Keratinocyte (primary cell): ENCODE measurements around the gene TDRD10. TPM values are rescaled to one million over a fixed set of nuclear protein-coding genes. Genes with fewer than 3 reads are reported as not detected.

Experiments
- DNase-seq: peaks from one replicate; pipeline ENCODE4 v3.0.0-alpha.2; 2011; ENCODE audit warnings: low read depth, missing footprints, low spot score
- FAIRE-seq: peaks from 2 replicates; lab custom pipeline; 2011; peaks lifted over from hg19 to GRCh38; lab: Jason Lieb, UNC
- H2AFZ ChIP-seq: 2 replicates; pipeline ENCODE4 v1.6.0; 2012; ENCODE audit warnings: low read length, control low read depth, inconsistent platforms; ENCODE audit not compliant: control insufficient read depth
- H3K27ac ChIP-seq: 2 replicates; pipeline ENCODE4 v1.5.1; 2011; ENCODE audit warnings: low read length; ENCODE audit not compliant: control insufficient read depth, insufficient read depth
- H3K27me3 ChIP-seq: 3 replicates; pipeline ENCODE4 v1.6.0; 2011; ENCODE audit warnings: low read length; ENCODE audit not compliant: control insufficient read depth, insufficient read depth; ENCODE audit errors: extremely low read depth
- H3K36me3 ChIP-seq, 2 experiments: 2 replicates in 1 of 2; 3 replicates in 1 of 2; pipeline ENCODE4 v1.5.1; 2011; ENCODE audit warnings: low read length in 2 of 2, mild to moderate bottlenecking in 1 of 2; ENCODE audit not compliant: control insufficient read depth in 2 of 2, insufficient read depth in 2 of 2; ENCODE audit errors: extremely low read depth in 1 of 2
- H3K4me1 ChIP-seq: 3 replicates; pipeline ENCODE4 v1.5.1; 2011; ENCODE audit warnings: low read length; ENCODE audit not compliant: control insufficient read depth, insufficient read depth; ENCODE audit errors: extremely low read depth
- H3K4me2 ChIP-seq: 3 replicates; pipeline ENCODE4 v1.6.0; 2011; ENCODE audit warnings: low read depth, low read length; ENCODE audit not compliant: control insufficient read depth, insufficient read depth; ENCODE audit errors: extremely low read depth
- H3K4me3 ChIP-seq, 3 experiments: fragments of 200-600 bp in 1 of 3; sonication (generic) in 1 of 3; 2 replicates in 2 of 3; 3 replicates in 1 of 3; pipeline ENCODE4 v1.5.1; 2011 to 2016; ENCODE audit warnings: low read length in 3 of 3, mild to moderate bottlenecking in 3 of 3, control low read depth in 2 of 3, inconsistent platforms in 1 of 3, low read depth in 1 of 3, mixed read lengths in 1 of 3, mixed run types in 1 of 3, moderate library complexity in 1 of 3; ENCODE audit not compliant: control insufficient read depth in 2 of 3, insufficient read depth in 2 of 3; ENCODE audit errors: extremely low read depth in 1 of 3
- H3K79me2 ChIP-seq: 2 replicates; pipeline ENCODE4 v1.6.0; 2012; ENCODE audit warnings: low read length; ENCODE audit not compliant: control insufficient read depth, insufficient read depth
- H3K9ac ChIP-seq: 3 replicates; pipeline ENCODE4 v1.6.0; 2011; ENCODE audit warnings: low read length; ENCODE audit not compliant: control insufficient read depth, insufficient read depth; ENCODE audit errors: extremely low read depth
- H3K9me1 ChIP-seq: 3 replicates; pipeline ENCODE4 v1.6.0; 2011; ENCODE audit warnings: low read length; ENCODE audit not compliant: control insufficient read depth, insufficient read depth; ENCODE audit errors: extremely low read depth
- H3K9me3 ChIP-seq: 2 replicates; pipeline ENCODE4 v1.5.1; 2012; ENCODE audit warnings: low read depth, low read length; ENCODE audit not compliant: control insufficient read depth
- H4K20me1 ChIP-seq: 3 replicates; pipeline ENCODE4 v1.6.0; 2011; ENCODE audit warnings: low read length; ENCODE audit not compliant: control insufficient read depth, insufficient read depth; ENCODE audit errors: extremely low read depth
- EZH2 ChIP-seq: IDR thresholded peaks from one replicate; pipeline ENCODE4 v1.6.1; 2012; ENCODE audit warnings: inconsistent platforms, mild to moderate bottlenecking, low read length, moderate library complexity
- dilution Hi-C: fragments of 300-500 bp; cut with MboI; formaldehyde crosslinking; loops from one replicate; pipeline ENCODE4 v1.7.0; 2020; ENCODE audit warnings: low sequenced_read_pairs; ENCODE audit not compliant: extremely low pct_ligation_motif_present
- polyA plus RNA-seq, 5 experiments: library from polyadenylated mRNA; depleted of rRNA in 3 of 5; stranded (reverse) in 3 of 5; stranded (forward) in 1 of 5; unstranded in 1 of 5; fragments of >200 nt; gene quantifications; 1 replicate in 1 of 5; 2 replicates in 3 of 5; 3 replicates in 1 of 5; pipeline versions ENCODE4 v1.2.1 to v1.2.3, GENCODE V29; 2011 to 2012; ENCODE audit warnings: missing spikeins in 2 of 5, low read depth in 1 of 5, low replicate concordance in 1 of 5
- TF ChIP-seq, protein P1 (sequence below), 3 experiments: IDR thresholded peaks in 1 of 3; conservative IDR thresholded peaks in 1 of 3; optimal IDR thresholded peaks in 1 of 3; 2 replicates in 2 of 3; 3 replicates in 1 of 3; pipeline versions ENCODE3 to v1.5.1; 2011; ENCODE audit warnings: low read length in 3 of 3, mild to moderate bottlenecking in 3 of 3, moderate library complexity in 2 of 3, control low read depth in 1 of 3, inconsistent platforms in 1 of 3; ENCODE audit not compliant: insufficient read depth in 2 of 3; ENCODE audit errors: extremely low read depth in 1 of 3

TDRD10 gene
- polyA plus RNA-seq, 1 donor (not counting 4 experiments of a cell fraction or from before 2014, with no cell fraction given): not detected

DNA sequence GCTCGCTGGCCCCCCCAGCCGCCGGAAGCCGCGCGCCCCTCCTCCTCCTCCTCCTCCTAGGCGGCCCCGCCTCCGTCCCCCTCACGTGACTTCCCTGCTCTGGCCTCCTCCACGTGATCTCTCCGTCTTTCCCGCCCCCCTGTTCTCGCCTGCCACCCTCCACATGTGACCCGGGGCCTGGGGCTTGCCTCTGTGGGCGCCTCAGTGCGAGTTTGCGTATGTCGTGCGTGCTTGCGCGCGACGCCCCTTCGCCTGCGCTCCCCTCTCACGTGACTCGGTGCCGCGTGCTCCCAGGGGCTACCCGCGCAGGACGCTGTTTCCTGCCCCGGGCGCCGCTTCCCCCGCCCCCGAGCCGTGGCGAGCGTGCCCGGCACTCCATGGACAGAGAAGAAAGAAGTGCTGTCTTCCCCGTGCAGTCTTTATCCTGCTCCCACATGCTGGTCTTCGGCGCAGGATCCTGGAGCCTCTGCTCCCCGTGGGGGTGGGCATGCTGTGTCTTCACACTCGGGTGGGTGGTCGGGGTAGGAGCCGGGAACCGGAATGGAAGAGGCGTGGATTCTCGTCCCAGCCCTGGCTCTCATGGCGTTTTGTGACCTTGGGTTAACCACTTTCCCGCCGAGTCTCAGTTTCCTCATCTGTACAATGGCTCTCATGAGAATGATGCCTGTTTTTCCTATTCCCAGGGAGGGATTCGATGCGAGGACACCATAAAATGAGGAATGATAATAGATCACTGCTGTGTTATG lies 56.9 kb downstream of the TDRD10 start:
- H3K9ac ChIP-seq: peak overlapping the region; percentile 82
- peak; percentile 96 for DNase-seq

DNA sequence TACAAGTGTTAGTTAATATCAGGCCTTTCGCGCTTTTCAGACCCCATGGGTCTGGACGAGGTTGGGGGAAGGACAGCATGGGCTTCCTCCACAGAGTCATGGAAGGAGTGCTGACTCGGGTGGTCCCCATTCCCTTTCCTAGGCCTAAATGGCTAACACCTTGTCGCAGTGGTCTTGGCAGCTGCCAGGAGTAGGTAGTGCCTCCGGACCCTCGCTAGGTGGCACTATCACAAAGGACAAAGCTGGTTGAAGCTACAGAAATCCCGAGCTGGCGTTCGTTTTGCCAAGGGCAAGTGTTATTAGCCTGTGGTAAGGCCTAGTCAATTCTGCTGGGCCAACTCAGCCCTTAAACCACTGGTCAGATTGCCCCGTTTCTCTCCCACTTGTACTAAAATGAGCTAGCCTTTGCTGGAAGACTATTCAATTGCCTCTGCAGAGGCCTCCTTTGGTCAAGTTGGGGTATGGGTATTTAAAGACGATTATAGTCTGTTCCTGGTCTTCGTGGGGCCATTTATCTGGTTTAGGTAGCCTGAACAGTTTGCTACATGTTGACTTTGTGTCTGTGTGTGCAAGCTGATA lies 57.5 kb downstream of the TDRD10 start:
- H3K4me1 ChIP-seq: peaks cover 23% of the 10 kb centered on the region
- peaks cover 2% of the 10 kb centered on the region for H4K20me1 ChIP-seq
- no peaks in the 10 kb centered on the region for H3K9me1 ChIP-seq
- no peaks in the 10 kb centered on the region for H3K27me3 ChIP-seq
- FAIRE-seq (peak; percentile 87), DNase-seq (peak; percentile 70)
- peak overlapping the region; percentile 60 for H2AFZ ChIP-seq
- peaks cover 10 to 12% of the 10 kb centered on the region in 2 experiments for H3K36me3 ChIP-seq
- TF ChIP-seq EZH2: no peak
- TF ChIP-seq, protein P1, sequence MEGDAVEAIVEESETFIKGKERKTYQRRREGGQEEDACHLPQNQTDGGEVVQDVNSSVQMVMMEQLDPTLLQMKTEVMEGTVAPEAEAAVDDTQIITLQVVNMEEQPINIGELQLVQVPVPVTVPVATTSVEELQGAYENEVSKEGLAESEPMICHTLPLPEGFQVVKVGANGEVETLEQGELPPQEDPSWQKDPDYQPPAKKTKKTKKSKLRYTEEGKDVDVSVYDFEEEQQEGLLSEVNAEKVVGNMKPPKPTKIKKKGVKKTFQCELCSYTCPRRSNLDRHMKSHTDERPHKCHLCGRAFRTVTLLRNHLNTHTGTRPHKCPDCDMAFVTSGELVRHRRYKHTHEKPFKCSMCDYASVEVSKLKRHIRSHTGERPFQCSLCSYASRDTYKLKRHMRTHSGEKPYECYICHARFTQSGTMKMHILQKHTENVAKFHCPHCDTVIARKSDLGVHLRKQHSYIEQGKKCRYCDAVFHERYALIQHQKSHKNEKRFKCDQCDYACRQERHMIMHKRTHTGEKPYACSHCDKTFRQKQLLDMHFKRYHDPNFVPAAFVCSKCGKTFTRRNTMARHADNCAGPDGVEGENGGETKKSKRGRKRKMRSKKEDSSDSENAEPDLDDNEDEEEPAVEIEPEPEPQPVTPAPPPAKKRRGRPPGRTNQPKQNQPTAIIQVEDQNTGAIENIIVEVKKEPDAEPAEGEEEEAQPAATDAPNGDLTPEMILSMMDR (optimal IDR thresholded peaks at IDR 0.05 in 1 of 3, IDR thresholded peaks at IDR 0.05 in 1 of 3, conservative IDR thresholded peaks at IDR 0.05 in 1 of 3; ENCODE audit: extremely low read depth in 1 of 3, insufficient read depth in 2 of 3, low read length in 3 of 3): peak; percentile 94 to 98 (median 95)
- dilution Hi-C loops: no loop called here
- H3K4me2 ChIP-seq: peak overlapping the region; percentile 91
- peaks cover 28% of the 10 kb centered on the region for H3K79me2 ChIP-seq
- H3K9ac ChIP-seq: peak overlapping the region; percentile 82
- peak overlapping the region; percentile 84 for H3K27ac ChIP-seq
- peak overlapping the region; percentile 76 to 80 (median 79) for H3K4me3 ChIP-seq
- no peaks in the 10 kb centered on the region for H3K9me3 ChIP-seq

More for the DNA sequence above, 56.9 kb downstream of the TDRD10 start:
- no peak for TF ChIP-seq EZH2
- TF ChIP-seq, protein P1 (optimal IDR thresholded peaks at IDR 0.05 in 1 of 3, IDR thresholded peaks at IDR 0.05 in 1 of 3, conservative IDR thresholded peaks at IDR 0.05 in 1 of 3; ENCODE audit: extremely low read depth in 1 of 3, insufficient read depth in 2 of 3, low read length in 3 of 3): no peak
- peak overlapping the region; percentile 60 for H2AFZ ChIP-seq
- H3K9me3 ChIP-seq: no peaks in the 10 kb centered on the region
- peaks cover 28% of the 10 kb centered on the region for H3K79me2 ChIP-seq
- no peak for FAIRE-seq
- no peaks in the 10 kb centered on the region for H3K9me1 ChIP-seq
- peaks cover 23% of the 10 kb centered on the region for H3K4me1 ChIP-seq
- peaks cover 2% of the 10 kb centered on the region for H4K20me1 ChIP-seq
- dilution Hi-C loops: no loop called here
- H3K27me3 ChIP-seq: no peaks in the 10 kb centered on the region
- peak overlapping the region; percentile 84 for H3K27ac ChIP-seq
- peak overlapping the region; percentile 91 for H3K4me2 ChIP-seq
- H3K36me3 ChIP-seq: peaks cover 12 to 17% of the 10 kb centered on the region in 2 experiments
- H3K4me3 ChIP-seq: peak overlapping the region; percentile 76 to 80 (median 79)
